ENCODE data around the gene DGKB. TPM values are rescaled to one million over a fixed set of nuclear protein-coding genes. Genes with fewer than 3 reads are reported as not detected.

DGKB gene
- total RNA-seq: not detected

DNA sequence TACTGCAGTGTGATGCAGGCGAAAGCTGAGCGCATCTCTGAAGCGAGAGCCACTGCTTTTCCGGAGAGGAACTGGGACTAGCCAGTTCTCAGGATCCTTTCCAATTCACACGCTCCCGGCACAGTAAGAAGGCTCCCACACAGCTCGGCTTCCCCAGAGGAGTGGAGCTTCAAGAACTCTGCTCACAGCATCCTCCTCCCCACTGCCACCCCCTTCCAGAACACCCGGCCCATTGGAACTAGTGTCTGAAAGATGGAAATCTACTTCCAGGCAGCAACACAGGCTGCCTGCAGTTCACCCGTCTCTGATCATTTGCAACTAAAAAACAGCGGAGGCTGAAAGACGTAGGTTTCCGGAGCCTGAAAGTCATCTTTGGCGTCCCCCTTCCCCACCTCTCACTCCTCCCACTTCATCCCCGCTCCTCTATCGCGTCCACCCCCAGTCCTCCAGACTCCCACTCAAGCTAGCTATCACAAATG is at the start of gene DGKB:
DGKB (minus strand) TSS at position 163 of the 479 bp plus-strand sequence.
- Mint-ChIP-seq H3K4me3 (no peak within 1 kb of the TSS), H3K27me3 (no peaks in the 10 kb centered on the region), H3K4me1 (no peaks in the 10 kb centered on the region), H3K27ac (no peak within 1 kb of the TSS), H3K9me3 (peaks cover 9% of the 10 kb centered on the region), H3K36me3 (ENCODE audit: low read depth) (no peaks in the 10 kb centered on the region)
- ATAC-seq (replicated peaks): no peak

DNA sequence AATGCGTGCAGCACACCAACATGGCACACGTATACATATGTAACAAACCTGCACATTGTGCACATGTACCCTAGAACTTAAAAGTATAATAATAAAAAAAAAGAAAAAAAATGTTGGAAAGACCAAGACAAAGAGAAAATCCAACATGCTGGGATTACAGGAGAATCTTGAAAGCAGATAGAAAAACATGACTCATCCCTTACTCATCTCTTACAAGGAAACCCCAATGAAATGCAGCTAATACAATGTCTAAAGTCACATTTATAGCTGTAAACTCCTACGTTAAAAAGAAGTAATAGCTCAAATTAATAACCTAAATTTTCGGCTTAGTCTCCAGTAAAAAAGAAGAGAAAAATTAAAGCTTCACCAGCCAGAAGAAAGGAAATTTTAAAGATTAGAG is 47.5 kb upstream of the DGKB start:
- Mint-ChIP-seq H3K4me1 (no peaks in the 10 kb centered on the region), H3K27ac (no peak overlapping the region), H3K36me3 (ENCODE audit: low read depth) (no peaks in the 10 kb centered on the region), H3K27me3 (no peaks in the 10 kb centered on the region), H3K4me3 (no peak overlapping the region), H3K9me3 (no peaks in the 10 kb centered on the region)
- ATAC-seq (replicated peaks): no peak

DNA sequence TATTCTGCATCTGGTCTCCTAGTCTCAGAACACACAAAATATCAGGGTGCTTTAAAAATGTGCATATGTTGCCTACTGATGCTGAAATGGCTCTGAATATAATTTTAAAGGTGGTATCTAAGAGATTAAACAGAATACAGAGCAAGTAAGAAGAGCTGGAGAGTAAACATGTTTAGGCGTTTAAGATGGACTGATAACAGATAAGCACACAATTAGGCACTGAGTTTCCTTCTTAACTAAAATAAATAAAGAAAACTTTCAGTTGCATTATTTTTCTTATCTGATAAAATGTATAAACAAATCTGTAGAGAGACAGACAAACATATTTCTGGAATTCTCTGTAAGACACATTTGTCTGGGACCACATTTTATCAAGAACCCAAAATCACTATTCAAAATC is 35.6 kb upstream of the DGKB start:
- H3K4me1 Mint-ChIP-seq: no peaks in the 10 kb centered on the region
- H3K9me3 Mint-ChIP-seq: no peaks in the 10 kb centered on the region
- H3K27ac Mint-ChIP-seq: no peak overlapping the region
- no peak overlapping the region for H3K4me3 Mint-ChIP-seq
- H3K36me3 Mint-ChIP-seq (ENCODE audit: low read depth): no peaks in the 10 kb centered on the region
- H3K27me3 Mint-ChIP-seq: no peaks in the 10 kb centered on the region
- ATAC-seq (replicated peaks): no peak

DNA sequence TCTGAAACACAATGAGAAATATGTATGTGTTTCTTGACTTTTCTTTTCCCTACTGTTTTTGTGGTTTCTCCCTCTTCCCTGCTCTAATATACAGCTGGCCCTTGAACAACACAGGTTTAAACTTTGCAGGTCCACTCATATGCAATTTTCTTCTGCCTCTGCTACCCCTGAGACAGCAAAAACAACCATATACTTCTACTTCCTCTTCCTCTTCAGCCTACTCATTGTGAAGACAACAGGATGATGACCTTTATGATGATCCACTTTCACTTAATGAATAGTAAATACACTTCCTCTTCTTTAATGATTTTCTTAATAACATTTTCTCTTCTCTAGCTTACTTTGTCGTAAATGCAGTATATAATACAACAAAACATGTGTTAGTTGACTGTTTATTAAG is 35.0 kb upstream of the DGKB start:
- H3K4me3 Mint-ChIP-seq: no peak overlapping the region
- H3K27ac Mint-ChIP-seq: no peak overlapping the region
- no peaks in the 10 kb centered on the region for H3K4me1 Mint-ChIP-seq
- no peaks in the 10 kb centered on the region for H3K9me3 Mint-ChIP-seq
- ATAC-seq (replicated peaks): no peak
- H3K27me3 Mint-ChIP-seq: no peaks in the 10 kb centered on the region
- no peaks in the 10 kb centered on the region for H3K36me3 Mint-ChIP-seq (ENCODE audit: low read depth)

DNA sequence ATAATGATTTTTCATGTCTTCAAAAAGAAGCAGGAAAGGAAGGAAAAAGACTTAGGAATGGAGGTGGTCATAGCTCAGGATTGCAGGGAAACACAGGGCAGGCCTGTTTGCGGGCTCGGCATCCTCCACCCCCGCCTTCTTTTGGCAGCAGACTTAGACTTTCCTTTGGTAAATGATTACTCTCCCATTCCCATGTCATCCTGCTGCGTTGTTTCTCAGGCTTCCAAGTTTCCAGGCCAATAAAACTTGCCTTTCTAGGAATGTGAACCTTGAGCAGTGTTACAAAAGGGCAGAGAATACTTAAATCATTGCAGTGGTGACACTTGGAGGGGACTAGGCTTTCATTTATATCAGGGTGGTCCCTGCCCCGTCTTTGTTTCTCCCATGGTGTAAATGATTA is 34.0 kb upstream of the DGKB start:
- Mint-ChIP-seq H3K36me3 (ENCODE audit: low read depth) (no peaks in the 10 kb centered on the region), H3K4me1 (no peaks in the 10 kb centered on the region)
- no peak for ATAC-seq (replicated peaks)

DNA sequence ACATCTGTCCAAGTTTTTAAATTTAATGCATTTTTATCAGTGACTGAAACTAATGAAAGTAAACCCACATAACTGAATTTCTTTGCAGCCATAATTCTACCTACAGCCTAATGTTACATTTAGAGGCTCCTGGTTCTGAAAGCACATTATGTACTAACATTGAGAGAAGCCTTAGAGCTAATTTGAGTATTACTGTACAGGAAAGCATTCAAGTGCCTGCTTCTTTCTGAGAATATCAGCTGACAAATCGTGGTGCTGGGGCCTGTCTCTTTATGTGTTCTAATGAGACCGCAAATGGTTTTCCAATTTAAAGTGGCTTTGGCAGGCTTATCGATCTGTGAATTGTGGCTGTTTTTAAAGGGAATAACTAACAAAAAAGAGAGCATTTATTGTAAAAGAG is 32.3 kb upstream of the DGKB start:
- H3K36me3 Mint-ChIP-seq (ENCODE audit: low read depth): no peaks in the 10 kb centered on the region
- no peaks in the 10 kb centered on the region for H3K27me3 Mint-ChIP-seq
- H3K27ac Mint-ChIP-seq: no peak overlapping the region
- no peaks in the 10 kb centered on the region for H3K4me1 Mint-ChIP-seq
- ATAC-seq (replicated peaks): no peak
- peaks cover 7% of the 10 kb centered on the region for H3K9me3 Mint-ChIP-seq
- H3K4me3 Mint-ChIP-seq: no peak overlapping the region

More for the DNA sequence above, 34.0 kb upstream of the DGKB start:
- Mint-ChIP-seq H3K27me3 (no peaks in the 10 kb centered on the region), H3K27ac (no peak overlapping the region), H3K4me3 (no peak overlapping the region), H3K9me3 (peaks cover 4% of the 10 kb centered on the region)

DNA sequence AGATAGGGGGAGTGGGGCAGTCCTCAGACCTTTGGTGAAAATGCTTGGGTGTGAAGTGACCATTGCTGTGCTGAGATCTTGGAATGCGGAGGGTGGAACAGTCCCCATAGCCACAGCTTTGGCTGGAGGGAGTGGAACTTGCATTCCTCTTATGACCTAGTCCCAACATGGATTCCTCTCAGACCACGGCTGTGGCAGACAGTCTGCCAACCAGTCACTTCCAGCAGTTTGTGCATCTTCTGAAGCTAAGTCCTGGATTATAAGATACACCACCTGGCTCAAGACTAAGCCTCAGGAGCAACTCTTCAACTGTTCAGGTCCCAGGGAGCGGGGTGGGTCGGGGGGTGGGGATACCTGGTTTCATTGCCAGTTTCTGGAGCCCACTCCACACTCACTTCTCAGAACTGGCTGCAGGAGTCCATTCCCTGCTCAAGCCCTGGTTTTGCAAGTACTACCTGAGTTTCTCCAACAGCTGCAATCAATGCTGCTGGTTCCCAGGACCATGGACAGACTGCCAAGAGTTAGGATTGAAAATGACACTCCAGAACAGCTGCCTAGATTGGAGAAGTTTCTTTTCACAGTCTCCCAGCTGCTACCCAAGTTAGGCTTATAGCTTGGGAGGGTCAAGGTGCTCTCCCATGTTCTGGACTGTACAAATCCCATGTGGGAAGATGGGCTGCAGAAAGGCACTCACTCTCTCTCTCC is 29.1 kb upstream of the DGKB start:
- Mint-ChIP-seq H3K4me1 (no peaks in the 10 kb centered on the region), H3K4me3 (no peak overlapping the region)
- no peak for ATAC-seq (replicated peaks)

DNA sequence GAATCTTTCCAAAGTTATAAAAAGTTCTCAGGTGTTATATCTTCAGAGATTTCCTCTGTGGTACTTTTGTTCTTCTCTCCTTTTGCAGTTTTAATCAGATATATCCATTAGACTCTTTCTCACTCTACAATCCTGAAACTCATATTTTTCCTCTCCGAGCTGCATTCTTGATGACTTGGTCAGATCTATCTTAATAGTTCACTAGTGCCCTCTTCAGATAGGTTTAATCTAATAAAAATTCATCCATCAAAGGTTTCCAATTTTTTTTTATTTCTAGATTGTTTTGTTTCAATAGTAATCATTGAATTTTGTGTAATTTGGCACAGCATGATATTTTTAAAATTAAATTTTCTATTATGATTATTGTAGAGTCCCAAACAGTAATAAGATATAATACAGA is 21.8 kb upstream of the DGKB start:
- Mint-ChIP-seq H3K9me3 (no peaks in the 10 kb centered on the region), H3K4me1 (no peaks in the 10 kb centered on the region), H3K4me3 (no peak overlapping the region), H3K36me3 (ENCODE audit: low read depth) (no peaks in the 10 kb centered on the region), H3K27ac (no peak overlapping the region), H3K27me3 (no peaks in the 10 kb centered on the region)
- ATAC-seq (replicated peaks): no peak

More for the DNA sequence above, 29.1 kb upstream of the DGKB start:
- peaks cover 7% of the 10 kb centered on the region for H3K9me3 Mint-ChIP-seq
- no peaks in the 10 kb centered on the region for H3K27me3 Mint-ChIP-seq
- no peaks in the 10 kb centered on the region for H3K36me3 Mint-ChIP-seq (ENCODE audit: low read depth)
- no peak overlapping the region for H3K27ac Mint-ChIP-seq

DNA sequence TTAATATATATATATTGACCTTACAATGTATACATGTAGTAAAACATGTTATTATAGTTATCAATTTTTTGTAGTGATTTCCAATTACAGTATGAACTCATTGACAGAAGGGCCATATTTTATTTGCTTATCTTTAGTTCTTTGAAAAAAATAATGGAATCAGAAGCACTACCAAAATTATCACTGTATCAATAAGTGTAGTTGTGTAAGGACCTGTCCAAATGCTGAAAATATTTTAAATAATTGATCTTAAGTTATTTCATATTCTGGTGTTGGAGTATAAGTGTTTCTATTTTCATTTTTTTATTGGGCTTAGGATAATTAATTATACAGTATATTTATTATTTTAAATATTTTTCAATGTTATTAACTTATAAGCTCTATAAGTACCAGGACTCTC is 8.5 kb upstream of the DGKB start:
- no peaks in the 10 kb centered on the region for H3K27me3 Mint-ChIP-seq
- no peak for ATAC-seq (replicated peaks)
- H3K4me1 Mint-ChIP-seq: no peaks in the 10 kb centered on the region
- no peak overlapping the region for H3K27ac Mint-ChIP-seq
- H3K4me3 Mint-ChIP-seq: no peak overlapping the region
- peaks cover 4% of the 10 kb centered on the region for H3K9me3 Mint-ChIP-seq
- no peaks in the 10 kb centered on the region for H3K36me3 Mint-ChIP-seq (ENCODE audit: low read depth)

DNA sequence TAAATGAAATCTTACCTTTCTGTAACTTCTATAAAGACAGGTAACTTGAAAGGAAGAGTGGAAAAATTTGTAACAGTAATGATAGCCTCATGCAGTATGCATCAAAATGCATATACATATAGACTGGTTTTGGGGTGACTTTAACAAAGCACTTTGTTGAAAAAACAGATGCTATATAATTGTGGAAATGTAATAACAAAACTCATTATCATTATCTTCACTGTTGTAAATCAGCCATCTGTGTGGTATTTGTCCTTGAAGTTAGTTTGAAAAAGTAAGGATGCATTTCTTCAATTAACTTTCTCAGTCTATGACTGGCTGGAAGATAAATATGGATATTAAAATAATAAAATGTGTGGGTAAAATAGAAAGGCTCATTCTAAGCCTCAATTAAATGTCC is 6.1 kb upstream of the DGKB start:
- Mint-ChIP-seq H3K36me3 (ENCODE audit: low read depth) (no peaks in the 10 kb centered on the region), H3K27me3 (no peaks in the 10 kb centered on the region), H3K27ac (no peak overlapping the region), H3K4me1 (no peaks in the 10 kb centered on the region), H3K9me3 (peaks cover 4% of the 10 kb centered on the region), H3K4me3 (no peak overlapping the region)
- no peak for ATAC-seq (replicated peaks)

DNA sequence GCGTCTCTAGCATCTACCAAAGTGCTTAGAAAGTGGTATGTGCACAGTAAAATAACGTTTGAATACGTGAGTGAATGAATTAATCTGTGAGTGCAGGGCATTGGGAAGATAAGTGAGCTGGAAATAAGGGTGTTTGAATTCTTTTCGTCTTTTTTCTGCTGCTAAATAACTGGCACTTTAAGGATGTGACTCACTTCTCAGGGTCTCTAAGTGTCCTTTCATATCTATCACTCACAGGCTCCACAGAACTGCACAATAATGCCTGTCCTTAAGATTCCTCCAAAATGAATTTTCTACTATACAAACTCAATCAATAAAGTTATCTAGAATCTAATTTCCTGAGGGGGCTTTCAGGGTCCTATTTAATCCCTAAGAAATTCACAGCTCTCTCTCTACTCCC is 3.2 kb upstream of the DGKB start:
- no peaks in the 10 kb centered on the region for H3K27me3 Mint-ChIP-seq
- no peaks in the 10 kb centered on the region for H3K36me3 Mint-ChIP-seq (ENCODE audit: low read depth)
- H3K27ac Mint-ChIP-seq: no peak overlapping the region
- ATAC-seq (replicated peaks): no peak
- H3K4me1 Mint-ChIP-seq: no peaks in the 10 kb centered on the region
- peaks cover 3% of the 10 kb centered on the region for H3K9me3 Mint-ChIP-seq
- no peak overlapping the region for H3K4me3 Mint-ChIP-seq

DNA sequence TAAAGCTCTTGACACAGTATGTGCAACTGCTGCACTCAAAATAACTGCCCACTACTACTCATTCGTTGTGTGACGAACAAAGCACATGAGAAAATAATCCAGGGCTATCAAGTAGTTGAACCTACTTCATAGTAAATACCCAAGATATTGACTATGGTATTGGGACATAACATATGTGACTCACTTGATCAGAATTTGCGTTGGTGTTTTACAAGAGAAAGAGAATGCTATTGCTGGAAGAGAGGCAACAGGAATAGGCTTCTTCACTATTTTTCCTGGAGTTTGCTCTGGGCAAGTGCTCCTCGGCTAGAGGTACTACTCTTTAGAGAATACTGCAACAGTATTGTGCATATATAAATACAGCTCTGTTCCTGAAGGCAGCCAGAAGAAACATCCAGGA is 2.5 kb downstream of the DGKB start:
- H3K4me1 Mint-ChIP-seq: no peaks in the 10 kb centered on the region
- no peak overlapping the region for H3K4me3 Mint-ChIP-seq
- no peak for ATAC-seq (replicated peaks)
- no peaks in the 10 kb centered on the region for H3K27me3 Mint-ChIP-seq
- H3K36me3 Mint-ChIP-seq (ENCODE audit: low read depth): no peaks in the 10 kb centered on the region
- H3K27ac Mint-ChIP-seq: no peak overlapping the region
- H3K9me3 Mint-ChIP-seq: peaks cover 9% of the 10 kb centered on the region

DNA sequence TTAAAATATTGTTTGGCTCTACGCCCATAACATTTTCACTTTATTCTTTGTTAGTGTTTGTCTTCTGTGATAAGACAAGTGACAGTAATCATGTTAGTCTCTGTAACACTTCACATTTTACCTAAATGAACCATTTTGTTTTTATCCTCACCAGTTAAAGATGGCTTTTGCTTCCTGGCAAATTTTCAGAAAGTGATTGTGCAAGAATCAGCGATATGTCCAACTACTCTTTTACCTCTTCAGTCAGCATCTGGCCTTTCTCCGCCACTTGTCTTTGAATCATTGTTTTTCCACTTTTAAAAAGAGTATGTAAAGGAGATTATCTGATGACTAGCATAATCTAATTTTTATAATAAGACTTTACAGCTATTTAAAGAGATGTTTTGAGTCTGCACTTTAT is 3.5 kb downstream of the DGKB start:
- ATAC-seq (replicated peaks): no peak
- H3K27me3 Mint-ChIP-seq: no peaks in the 10 kb centered on the region
- H3K36me3 Mint-ChIP-seq (ENCODE audit: low read depth): no peaks in the 10 kb centered on the region
- peaks cover 9% of the 10 kb centered on the region for H3K9me3 Mint-ChIP-seq
- no peak overlapping the region for H3K4me3 Mint-ChIP-seq
- no peak overlapping the region for H3K27ac Mint-ChIP-seq
- H3K4me1 Mint-ChIP-seq: no peaks in the 10 kb centered on the region

DNA sequence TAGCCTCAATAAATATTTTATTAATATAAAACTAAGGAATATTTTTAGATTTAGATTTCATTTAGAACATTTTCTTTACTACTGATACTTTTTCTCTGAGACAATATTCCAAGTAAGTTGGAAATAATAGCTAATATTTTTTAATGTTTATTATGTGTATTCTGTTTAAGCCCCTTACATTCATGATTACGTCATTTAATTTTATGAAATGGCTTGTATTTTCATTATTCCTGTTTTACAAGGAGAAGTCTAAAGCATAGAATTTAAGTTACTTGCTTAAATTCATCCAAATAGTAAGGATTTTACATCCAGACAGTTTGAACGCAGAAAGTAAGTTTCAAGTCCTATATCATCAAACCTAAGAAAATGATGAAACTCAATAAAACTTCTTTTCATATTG is 6.1 kb downstream of the DGKB start:
- Mint-ChIP-seq H3K27me3 (no peaks in the 10 kb centered on the region), H3K4me1 (no peaks in the 10 kb centered on the region), H3K27ac (no peak overlapping the region), H3K36me3 (ENCODE audit: low read depth) (no peaks in the 10 kb centered on the region), H3K9me3 (peaks cover 9% of the 10 kb centered on the region), H3K4me3 (no peak overlapping the region)
- ATAC-seq (replicated peaks): no peak

DNA sequence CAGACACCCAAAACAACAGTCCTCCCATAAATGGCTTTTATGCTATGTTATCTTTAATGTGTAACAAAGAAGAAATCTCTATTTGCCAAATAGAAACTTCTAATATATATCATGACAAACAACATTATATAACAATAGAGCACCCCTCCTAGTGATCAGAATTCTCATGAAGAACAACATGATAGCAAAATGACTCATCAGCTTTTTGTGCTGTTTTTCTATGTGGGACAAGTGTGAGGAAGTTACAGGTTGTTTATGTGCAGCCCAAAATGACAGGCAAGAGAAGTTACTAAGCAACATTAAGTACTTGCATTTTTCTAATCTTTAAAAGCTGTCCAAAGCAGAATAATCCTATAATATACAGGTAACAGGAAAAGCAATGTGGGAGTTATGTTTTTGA is 7.7 kb downstream of the DGKB start:
- no peaks in the 10 kb centered on the region for H3K36me3 Mint-ChIP-seq (ENCODE audit: low read depth)
- no peak overlapping the region for H3K4me3 Mint-ChIP-seq

DNA sequence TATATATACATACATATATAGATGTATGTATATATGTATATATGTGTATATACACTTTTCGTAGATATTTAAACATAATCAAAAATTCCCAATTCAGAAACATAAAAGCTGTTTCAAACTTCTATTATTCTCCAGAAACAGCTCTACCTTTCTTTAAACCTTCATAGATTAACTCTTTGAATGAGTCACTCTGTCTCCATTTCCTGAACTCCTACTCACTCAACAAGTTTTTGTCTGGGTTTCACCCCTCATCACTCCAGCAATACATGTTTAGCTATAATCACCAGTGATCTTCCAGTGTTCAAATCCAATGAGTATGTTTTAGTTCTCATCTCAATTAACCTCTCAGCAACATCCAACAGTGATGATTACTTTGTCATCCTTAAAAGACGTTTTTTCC is 9.6 kb downstream of the DGKB start:
- no peak overlapping the region for H3K4me3 Mint-ChIP-seq
- ATAC-seq (replicated peaks): no peak

More for the DNA sequence above, 7.7 kb downstream of the DGKB start:
- H3K27ac Mint-ChIP-seq: no peak overlapping the region
- no peak for ATAC-seq (replicated peaks)
- no peaks in the 10 kb centered on the region for H3K4me1 Mint-ChIP-seq
- no peaks in the 10 kb centered on the region for H3K27me3 Mint-ChIP-seq
- peaks cover 8% of the 10 kb centered on the region for H3K9me3 Mint-ChIP-seq

More for the DNA sequence above, 9.6 kb downstream of the DGKB start:
- Mint-ChIP-seq H3K36me3 (ENCODE audit: low read depth) (no peaks in the 10 kb centered on the region), H3K27ac (no peak overlapping the region), H3K27me3 (no peaks in the 10 kb centered on the region), H3K4me1 (no peaks in the 10 kb centered on the region), H3K9me3 (peaks cover 7% of the 10 kb centered on the region)
